GM23338 (cell line): ENCODE results near the gene SPR.

Experiments used
- CTCF ChIP-seq, 2 experiments: fragments of 200-600 bp in 1 of 2; sonication (generic) in 1 of 2; conservative IDR thresholded peaks; 2 replicates each; pipeline versions ENCODE4 v1.5.1 to v1.6.1; 2016 to 2017; ENCODE audit warnings: antibody characterized with exemption in 2 of 2, low read depth in 2 of 2, mild to moderate bottlenecking in 2 of 2, moderate library complexity in 1 of 2
- REST ChIP-seq: IDR thresholded peaks from one replicate; pipeline ENCODE4 v1.6.1; 2018; ENCODE audit warnings: antibody characterized with exemption; ENCODE audit not compliant: unreplicated experiment
- ZNF114 ChIP-seq: fragments of 250-450 bp; sonication (Bioruptor Pico); IDR thresholded peaks from 2 replicates; pipeline ENCODE4 v1.5.0; 2020; ENCODE audit warnings: mild to moderate bottlenecking, moderate library complexity
- ZNF331 ChIP-seq: fragments of 250-450 bp; sonication (Bioruptor Pico); IDR thresholded peaks from 2 replicates; pipeline ENCODE4 v1.5.0; 2020; ENCODE audit warnings: low read depth, mild to moderate bottlenecking, moderate library complexity

GRCh38 chr2:72924353-72925240 is 37.4 kb downstream of the SPR start:
- TF ChIP-seq ZNF114 (CRISPR knock-in tag) (no peak), REST (no peak), CTCF (conservative IDR thresholded peaks at IDR 0.05; ENCODE audit: low read depth in 2 of 2) (no peak), ZNF331 (CRISPR knock-in tag) (no peak)
